GM23338 (cell line): ENCODE measurements around the gene PRKAG1. TPM values are rescaled to one million over a fixed set of nuclear protein-coding genes. Genes with fewer than 3 reads are reported as not detected.
A peak's percentile ranks its signal among the peaks of the same experiment; 100 is the strongest.

Experiments
- ATAC-seq: fragments of 200-7000 bp; cut with Tn5 transposase; 3 replicates; pipeline ENCODE4 v1.9.1; 2020
- DNase-seq: peaks from one replicate; pipeline ENCODE4 v3.0.0-alpha.2; 2015; ENCODE audit warnings: low spot score
- H2AFZ ChIP-seq: fragments of 200-600 bp; sonication (generic); 2 replicates; pipeline ENCODE4 v1.8.0; 2016; ENCODE audit warnings: antibody characterized with exemption, mild to moderate bottlenecking, moderate library complexity
- H3F3A ChIP-seq: fragments of 200-600 bp; sonication (generic); replicated peaks from 2 replicates; pipeline ENCODE4 v1.8.0; 2017; ENCODE audit warnings: antibody characterized with exemption, mixed run types, low read depth
- H3K27ac ChIP-seq: fragments of 200-600 bp; sonication (generic); 2 replicates; pipeline ENCODE4 v1.6.1; 2016; ENCODE audit warnings: low read depth
- H3K27me3 ChIP-seq: fragments of 200-600 bp; sonication (generic); 2 replicates; pipeline ENCODE4 v1.8.0; 2016; ENCODE audit warnings: mild to moderate bottlenecking, mixed run types, moderate library complexity; ENCODE audit not compliant: insufficient read depth
- H3K36me3 ChIP-seq: fragments of 200-600 bp; sonication (generic); 2 replicates; pipeline ENCODE4 v1.8.0; 2016; ENCODE audit warnings: mild to moderate bottlenecking; ENCODE audit not compliant: insufficient read depth
- H3K4me1 ChIP-seq: fragments of 200-600 bp; sonication (generic); 2 replicates; pipeline ENCODE4 v1.8.0; 2016; ENCODE audit warnings: mild to moderate bottlenecking, moderate library complexity; ENCODE audit not compliant: insufficient read depth
- H3K4me2 ChIP-seq: fragments of 200-600 bp; sonication (generic); 2 replicates; pipeline ENCODE4 v1.7.1; 2017; ENCODE audit warnings: mixed run types
- H3K4me3 ChIP-seq: fragments of 200-600 bp; sonication (generic); 2 replicates; pipeline ENCODE4 v1.6.1; 2016; ENCODE audit warnings: mixed run types
- H3K79me2 ChIP-seq: fragments of 200-600 bp; sonication (generic); replicated peaks from 2 replicates; pipeline ENCODE4 v1.8.0; 2017; ENCODE audit warnings: mild to moderate bottlenecking; ENCODE audit not compliant: insufficient read depth
- H3K9me2 ChIP-seq: fragments of 200-600 bp; sonication (generic); 2 replicates; pipeline ENCODE4 v1.8.0; 2017; ENCODE audit not compliant: insufficient read depth
- H4K20me1 ChIP-seq: fragments of 200-600 bp; sonication (generic); replicated peaks from 2 replicates; pipeline ENCODE4 v1.8.0; 2017; ENCODE audit warnings: mild to moderate bottlenecking; ENCODE audit not compliant: insufficient read depth
- H3K27ac Mint-ChIP-seq: 2 replicates; pipeline ENCODE4 v1.8.0; 2020; ENCODE audit warnings: inconsistent platforms, mild to moderate bottlenecking, moderate library complexity, mixed read lengths
- H3K27me3 Mint-ChIP-seq: 3 replicates; pipeline ENCODE4 v1.8.0; 2022; ENCODE audit warnings: low read depth, mild to moderate bottlenecking, moderate library complexity, mixed read lengths, inconsistent platforms; ENCODE audit not compliant: insufficient read depth, poor library complexity
- H3K36me3 Mint-ChIP-seq: 3 replicates; pipeline ENCODE4 v1.8.0; 2021; ENCODE audit warnings: low read depth, mild to moderate bottlenecking, inconsistent platforms, moderate library complexity, mixed read lengths
- H3K4me1 Mint-ChIP-seq: 3 replicates; pipeline ENCODE4 v1.8.0; 2020; ENCODE audit warnings: mild to moderate bottlenecking, inconsistent platforms, mixed read lengths
- H3K4me3 Mint-ChIP-seq: 3 replicates; pipeline ENCODE4 v1.8.0; 2021; ENCODE audit warnings: moderate library complexity, mild to moderate bottlenecking, inconsistent platforms, mixed read lengths
- H3K9me3 Mint-ChIP-seq: 3 replicates; pipeline ENCODE4 v1.8.0; 2020; ENCODE audit warnings: moderate library complexity, mild to moderate bottlenecking, inconsistent platforms, mixed read lengths
- CREB1 ChIP-seq: fragments of 250-450 bp; sonication (Bioruptor Pico); IDR thresholded peaks from 2 replicates; pipeline ENCODE4 v1.5.0; 2020; ENCODE audit warnings: low read depth, mild to moderate bottlenecking, moderate library complexity
- CTCF ChIP-seq, 2 experiments: fragments of 200-600 bp in 1 of 2; sonication (generic) in 1 of 2; conservative IDR thresholded peaks; 2 replicates each; pipeline versions ENCODE4 v1.5.1 to v1.6.1; 2016 to 2017; ENCODE audit warnings: antibody characterized with exemption in 2 of 2, low read depth in 2 of 2, mild to moderate bottlenecking in 2 of 2, moderate library complexity in 1 of 2
- EZH2 ChIP-seq: fragments of 200-600 bp; sonication (generic); IDR thresholded peaks from one replicate; pipeline ENCODE4 v1.8.0; 2017; ENCODE audit warnings: antibody characterized with exemption, mild to moderate bottlenecking, low read depth; ENCODE audit not compliant: unreplicated experiment
- EZH2phosphoT487 ChIP-seq: fragments of 200-600 bp; sonication (generic); IDR thresholded peaks from one replicate; pipeline ENCODE4 v1.8.1; 2018; ENCODE audit warnings: antibody characterized with exemption; ENCODE audit not compliant: unreplicated experiment
- JUNB ChIP-seq: IDR thresholded peaks from one replicate; pipeline ENCODE4 v1.6.1; 2016; ENCODE audit warnings: antibody characterized with exemption; ENCODE audit not compliant: unreplicated experiment
- POLR2AphosphoS5 ChIP-seq: IDR thresholded peaks from 2 replicates; pipeline ENCODE4 v1.6.1; 2016; ENCODE audit warnings: antibody characterized with exemption, low read depth
- STAT1 ChIP-seq: IDR thresholded peaks from one replicate; pipeline ENCODE4 v1.6.1; 2016; ENCODE audit warnings: antibody characterized with exemption; ENCODE audit not compliant: unreplicated experiment
- ZNF331 ChIP-seq: fragments of 250-450 bp; sonication (Bioruptor Pico); IDR thresholded peaks from 2 replicates; pipeline ENCODE4 v1.5.0; 2020; ENCODE audit warnings: low read depth, mild to moderate bottlenecking, moderate library complexity
- polyA plus RNA-seq: library from polyadenylated mRNA; unstranded; fragments of >200 nt; fragmentation: Nextera tagmentation; extraction: Ambion mirVana; gene quantifications from 2 replicates; pipeline ENCODE4 v1.2.1, GENCODE V29; 2016
- total RNA-seq: library from RNA; depleted of rRNA; stranded (reverse); fragments of >200 nt; shearing (Covaris generic); gene quantifications from 2 replicates; pipeline ENCODE4 v1.2.3, GENCODE V29; 2014
- TF ChIP-seq, protein P1 (sequence below): IDR thresholded peaks from one replicate; pipeline ENCODE4 v1.6.1; 2018; ENCODE audit warnings: antibody characterized with exemption; ENCODE audit not compliant: unreplicated experiment

The PRKAG1 gene
- total and polyA plus RNA-seq, 2 experiments from 2014 or later, result 19.9 to 35.4 TPM

DNA sequence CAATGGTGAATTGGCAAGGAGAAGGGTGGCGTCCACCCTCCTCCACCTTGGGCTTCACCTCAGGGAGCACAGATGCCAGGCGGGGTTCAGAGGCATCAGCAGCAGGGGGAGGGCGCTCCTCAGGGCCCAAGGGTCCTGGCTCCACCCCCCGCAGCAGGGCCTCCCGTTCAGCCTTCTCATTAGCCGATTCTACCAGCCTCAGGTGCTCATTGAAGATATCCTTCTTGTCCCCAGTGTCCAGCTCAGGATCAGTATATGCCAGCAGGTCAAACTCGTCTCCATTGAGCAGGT, 19.3 kb upstream of the PRKAG1 start (continued):
- TF ChIP-seq CTCF (conservative IDR thresholded peaks at IDR 0.05; ENCODE audit: low read depth in 2 of 2), result no peak
- no peak for TF ChIP-seq POLR2AphosphoS5

- Histone ChIP-seq H2AFZ (no peak overlapping the region), H3K79me2 (no peaks in the 10 kb centered on the region), H3F3A (no peaks in the 10 kb centered on the region), H3K4me2 (no peak overlapping the region), H3K36me3 (peaks cover 17% of the 10 kb centered on the region), H4K20me1 (peaks cover 10% of the 10 kb centered on the region; the same call in 1 of the 2 replicates), H3K4me1 (no peaks in the 10 kb centered on the region), H3K9me2 (no peaks in the 10 kb centered on the region), H3K4me3 (no peak overlapping the region), H3K27ac (no peak overlapping the region), H3K27me3 (no peaks in the 10 kb centered on the region)
- peaks cover 6% of the 10 kb centered on the region for H3K27me3 Mint-ChIP-seq
- no peaks in the 10 kb centered on the region for H3K9me3 Mint-ChIP-seq
- H3K27ac Mint-ChIP-seq, result no peak overlapping the region
- ATAC-seq, result no peak
- H3K36me3 Mint-ChIP-seq, result peaks cover 84% of the 10 kb centered on the region
- no peak overlapping the region for H3K4me3 Mint-ChIP-seq
- H3K4me1 Mint-ChIP-seq, result no peaks in the 10 kb centered on the region
- no peak for DNase-seq
- no peak for TF ChIP-seq JUNB
- 0 out of 2 replicates have a peak, but pooled peaks have one; percentile 15 for TF ChIP-seq POLR2AphosphoS5
Measured at GRCh38 chr12:49037111-49037946, 18.8 kb upstream of the PRKAG1 start.

- no peak for ATAC-seq
- Mint-ChIP-seq H3K27ac (no peak overlapping the region), H3K9me3 (no peaks in the 10 kb centered on the region), H3K27me3 (peaks cover 6% of the 10 kb centered on the region), H3K4me3 (no peak overlapping the region), H3K36me3 (peaks cover 78% of the 10 kb centered on the region), H3K4me1 (no peaks in the 10 kb centered on the region)
- Histone ChIP-seq H3K79me2 (no peaks in the 10 kb centered on the region), H3K27me3 (no peaks in the 10 kb centered on the region), H3K4me3 (no peak overlapping the region), H3F3A (no peaks in the 10 kb centered on the region), H3K27ac (no peak overlapping the region), H3K4me1 (no peaks in the 10 kb centered on the region), H4K20me1 (peaks cover 8% of the 10 kb centered on the region; the same call in 1 of the 2 replicates), H3K9me2 (no peaks in the 10 kb centered on the region), H3K36me3 (peaks cover 10% of the 10 kb centered on the region), H2AFZ (no peak overlapping the region), H3K4me2 (no peak overlapping the region)
- TF ChIP-seq ZNF331 (CRISPR knock-in tag) (no peak), CREB1 (no peak), POLR2AphosphoS5 (no peak)
- DNase-seq, result no peak
Measured at GRCh38 chr12:49036029-49036428, 17.5 kb upstream of the PRKAG1 start.

DNA sequence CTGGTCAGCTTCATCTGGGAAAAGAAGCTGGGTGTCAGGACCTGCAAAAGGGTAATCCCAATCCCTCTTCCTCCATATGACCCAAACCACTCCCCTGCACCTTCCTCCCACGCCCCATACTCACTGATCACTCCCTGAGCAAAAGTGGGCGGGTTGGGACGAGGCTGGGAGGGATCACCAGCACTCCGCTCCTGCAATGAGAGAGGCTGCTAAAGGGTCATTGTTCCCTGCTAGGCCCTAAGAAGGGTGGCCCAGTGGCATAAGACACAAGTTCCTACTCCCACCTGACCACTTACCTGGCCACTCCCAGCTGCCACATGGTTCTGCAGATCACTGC, 15.7 kb upstream of the PRKAG1 start:
- Histone ChIP-seq H3K9me2 (no peaks in the 10 kb centered on the region), H3K36me3 (peaks cover 16% of the 10 kb centered on the region), H3K4me2 (no peak overlapping the region), H3K27ac (no peak overlapping the region), H3K27me3 (no peaks in the 10 kb centered on the region), H2AFZ (no peak overlapping the region), H3K4me3 (no peak overlapping the region), H3K79me2 (no peaks in the 10 kb centered on the region), H3F3A (no peaks in the 10 kb centered on the region), H3K4me1 (no peaks in the 10 kb centered on the region), H4K20me1 (peaks cover 8% of the 10 kb centered on the region; the same call in 1 of the 2 replicates)
- Mint-ChIP-seq H3K4me3 (no peak overlapping the region), H3K4me1 (no peaks in the 10 kb centered on the region), H3K27me3 (peaks cover 7% of the 10 kb centered on the region), H3K36me3 (peaks cover 75% of the 10 kb centered on the region), H3K9me3 (no peaks in the 10 kb centered on the region), H3K27ac (no peak overlapping the region)
- ATAC-seq, result no peak
- no peak for DNase-seq
- TF ChIP-seq EZH2phosphoT487 (no peak), STAT1 (no peak), POLR2AphosphoS5 (no peak), EZH2 (no peak), CREB1 (no peak), CTCF (conservative IDR thresholded peaks at IDR 0.05; ENCODE audit: low read depth in 2 of 2) (no peak)
- TF ChIP-seq, protein P1, sequence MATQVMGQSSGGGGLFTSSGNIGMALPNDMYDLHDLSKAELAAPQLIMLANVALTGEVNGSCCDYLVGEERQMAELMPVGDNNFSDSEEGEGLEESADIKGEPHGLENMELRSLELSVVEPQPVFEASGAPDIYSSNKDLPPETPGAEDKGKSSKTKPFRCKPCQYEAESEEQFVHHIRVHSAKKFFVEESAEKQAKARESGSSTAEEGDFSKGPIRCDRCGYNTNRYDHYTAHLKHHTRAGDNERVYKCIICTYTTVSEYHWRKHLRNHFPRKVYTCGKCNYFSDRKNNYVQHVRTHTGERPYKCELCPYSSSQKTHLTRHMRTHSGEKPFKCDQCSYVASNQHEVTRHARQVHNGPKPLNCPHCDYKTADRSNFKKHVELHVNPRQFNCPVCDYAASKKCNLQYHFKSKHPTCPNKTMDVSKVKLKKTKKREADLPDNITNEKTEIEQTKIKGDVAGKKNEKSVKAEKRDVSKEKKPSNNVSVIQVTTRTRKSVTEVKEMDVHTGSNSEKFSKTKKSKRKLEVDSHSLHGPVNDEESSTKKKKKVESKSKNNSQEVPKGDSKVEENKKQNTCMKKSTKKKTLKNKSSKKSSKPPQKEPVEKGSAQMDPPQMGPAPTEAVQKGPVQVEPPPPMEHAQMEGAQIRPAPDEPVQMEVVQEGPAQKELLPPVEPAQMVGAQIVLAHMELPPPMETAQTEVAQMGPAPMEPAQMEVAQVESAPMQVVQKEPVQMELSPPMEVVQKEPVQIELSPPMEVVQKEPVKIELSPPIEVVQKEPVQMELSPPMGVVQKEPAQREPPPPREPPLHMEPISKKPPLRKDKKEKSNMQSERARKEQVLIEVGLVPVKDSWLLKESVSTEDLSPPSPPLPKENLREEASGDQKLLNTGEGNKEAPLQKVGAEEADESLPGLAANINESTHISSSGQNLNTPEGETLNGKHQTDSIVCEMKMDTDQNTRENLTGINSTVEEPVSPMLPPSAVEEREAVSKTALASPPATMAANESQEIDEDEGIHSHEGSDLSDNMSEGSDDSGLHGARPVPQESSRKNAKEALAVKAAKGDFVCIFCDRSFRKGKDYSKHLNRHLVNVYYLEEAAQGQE, result no peak
